ENCODE measurements around the gene R3HDML. TPM values are rescaled to one million over a fixed set of nuclear protein-coding genes. Genes with fewer than 3 reads are reported as not detected.

Gene R3HDML
- polyA plus RNA-seq, 2 donors: not detected

DNA sequence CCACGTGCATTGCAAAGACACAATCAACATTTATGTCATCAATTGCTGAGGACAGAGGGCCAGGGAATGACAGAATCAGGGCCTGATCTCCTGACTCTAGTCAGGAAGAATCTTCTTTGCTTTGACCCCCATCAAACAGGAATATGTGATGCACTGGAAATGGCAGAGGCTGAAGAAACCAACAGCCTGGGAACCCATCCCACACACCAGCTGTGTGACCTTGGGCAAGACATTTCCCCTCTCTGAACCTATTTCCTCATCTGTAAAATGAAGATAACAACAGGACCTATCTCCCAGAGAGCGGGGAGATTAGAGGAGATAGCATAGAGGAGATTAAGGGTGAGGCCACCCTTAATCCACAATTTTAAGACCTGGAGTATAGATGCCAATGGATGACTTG, 20.2 kb downstream of the R3HDML start:
- 42 to 58% methylated on average over 2 of the region's 2 CpGs for WGBS, 2 donors
- Histone ChIP-seq H3K27ac (ENCODE audit: low read depth in 2 of 2, low read length in 1 of 2) (no peak overlapping the region), H3K36me3 (ENCODE audit: control insufficient read depth in 2 of 2, insufficient read depth in 2 of 2, low read length in 1 of 2) (no peaks in the 10 kb centered on the region), H3K4me3 (ENCODE audit: low read depth in 1 of 2, low read length in 2 of 2) (no peak overlapping the region), H3K9me3 (ENCODE audit: control insufficient read depth in 2 of 2, insufficient read depth in 1 of 2, low read depth in 1 of 2, low read length in 1 of 2) (no peaks in the 10 kb centered on the region), H3K27me3 (ENCODE audit: control insufficient read depth in 1 of 2, insufficient read depth in 2 of 2, low read length in 2 of 2) (peaks cover 0 to 4% of the 10 kb centered on the region in 2 donors), H3K4me1 (ENCODE audit: control insufficient read depth in 2 of 2, insufficient read depth in 2 of 2, low read length in 1 of 2) (peaks cover 0 to 2% of the 10 kb centered on the region in 2 donors)

DNA sequence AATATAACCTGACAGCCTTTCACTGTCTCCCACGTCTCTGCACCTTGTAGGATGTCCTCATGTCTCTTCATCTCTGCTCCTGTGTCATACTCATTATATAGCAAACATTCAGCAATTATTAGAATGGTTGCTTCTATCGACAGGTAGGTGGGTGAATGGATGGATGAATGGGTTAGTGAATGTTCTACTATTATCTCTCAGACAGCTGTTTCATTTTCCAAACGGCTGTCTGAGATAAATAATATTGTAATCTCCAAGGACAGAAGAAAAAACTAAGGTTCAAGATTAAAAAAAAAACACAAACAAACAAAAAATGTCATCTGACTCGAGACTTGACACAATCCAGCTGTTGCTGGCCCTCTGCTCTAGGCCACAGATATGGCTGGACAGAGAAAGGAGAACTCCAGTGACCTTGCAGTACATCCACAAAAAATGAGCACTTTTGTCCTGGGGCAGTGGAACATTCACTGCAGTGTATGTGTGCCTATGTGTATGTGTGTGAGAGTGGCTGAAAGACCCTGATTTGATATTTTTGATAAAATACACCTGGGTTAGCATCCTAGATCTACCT, 20.8 kb downstream of the R3HDML start:
- no peaks in the 10 kb centered on the region for H3K36me3 ChIP-seq (ENCODE audit: control insufficient read depth in 2 of 2, insufficient read depth in 2 of 2, low read length in 1 of 2)
- H3K27me3 ChIP-seq (ENCODE audit: control insufficient read depth in 1 of 2, insufficient read depth in 2 of 2, low read length in 2 of 2): peaks cover 0 to 4% of the 10 kb centered on the region in 2 donors
- WGBS, 2 donors: 44 to 46% methylated on average over 4 of the region's 4 CpGs
- peaks cover 0 to 2% of the 10 kb centered on the region in 2 donors for H3K4me1 ChIP-seq (ENCODE audit: control insufficient read depth in 2 of 2, insufficient read depth in 2 of 2, low read length in 1 of 2)
- H3K4me3 ChIP-seq (ENCODE audit: low read depth in 1 of 2, low read length in 2 of 2): no peak overlapping the region
- no peak overlapping the region for H3K27ac ChIP-seq (ENCODE audit: low read depth in 2 of 2, low read length in 1 of 2)
- no peaks in the 10 kb centered on the region for H3K9me3 ChIP-seq (ENCODE audit: control insufficient read depth in 2 of 2, insufficient read depth in 1 of 2, low read depth in 1 of 2, low read length in 1 of 2)

DNA sequence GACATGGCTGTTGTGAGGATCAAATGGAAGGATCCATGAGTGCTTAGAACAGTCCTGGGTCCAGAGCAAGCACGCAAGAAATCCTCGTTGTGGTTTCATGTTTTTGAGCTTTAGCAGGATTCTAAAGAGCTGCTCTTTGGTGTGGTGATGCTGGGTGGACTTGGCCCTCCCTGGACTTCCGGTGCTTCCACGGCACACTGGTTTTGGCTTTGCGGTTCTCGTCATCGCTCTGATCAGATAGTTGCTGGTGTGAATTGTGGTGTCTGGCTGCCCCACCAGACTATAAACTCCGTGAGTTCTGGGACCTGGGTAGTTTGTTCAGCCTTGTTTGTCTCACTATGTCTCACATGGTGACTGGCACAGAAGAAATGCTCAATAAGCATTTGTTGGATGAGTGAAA, 21.9 kb downstream of the R3HDML start:
- peaks cover 0 to 4% of the 10 kb centered on the region in 2 donors for H3K27me3 ChIP-seq (ENCODE audit: control insufficient read depth in 1 of 2, insufficient read depth in 2 of 2, low read length in 2 of 2)
- WGBS, 2 donors: 75 to 92% methylated on average over 8 of the region's 8 CpGs
- H3K4me1 ChIP-seq (ENCODE audit: control insufficient read depth in 2 of 2, insufficient read depth in 2 of 2, low read length in 1 of 2): peaks cover 0 to 2% of the 10 kb centered on the region in 2 donors
- H3K4me3 ChIP-seq (ENCODE audit: low read depth in 1 of 2, low read length in 2 of 2): no peak overlapping the region
- H3K27ac ChIP-seq (ENCODE audit: low read depth in 2 of 2, low read length in 1 of 2): no peak overlapping the region
- no peaks in the 10 kb centered on the region for H3K9me3 ChIP-seq (ENCODE audit: control insufficient read depth in 2 of 2, insufficient read depth in 1 of 2, low read depth in 1 of 2, low read length in 1 of 2)
- no peaks in the 10 kb centered on the region for H3K36me3 ChIP-seq (ENCODE audit: control insufficient read depth in 2 of 2, insufficient read depth in 2 of 2, low read length in 1 of 2)

DNA sequence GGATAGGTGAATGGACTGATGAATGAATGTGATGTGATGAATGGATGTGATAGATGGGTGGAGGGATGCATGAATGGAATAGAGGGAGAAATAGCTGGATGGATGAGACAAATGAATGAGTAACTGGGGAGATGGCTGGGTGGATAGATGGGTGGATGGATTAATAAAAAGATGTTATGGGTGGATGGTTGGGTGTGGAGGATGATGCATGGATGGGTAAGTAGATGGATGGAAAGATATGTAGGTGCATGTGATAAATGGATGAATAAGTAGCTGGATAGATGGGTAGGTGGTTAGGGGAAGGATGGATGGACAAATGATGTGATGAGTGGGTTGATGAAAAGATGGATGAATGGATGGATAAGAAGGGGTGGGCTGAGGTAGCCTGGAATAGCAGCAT, 23.4 kb downstream of the R3HDML start:
- Histone ChIP-seq H3K9me3 (ENCODE audit: control insufficient read depth in 2 of 2, insufficient read depth in 1 of 2, low read depth in 1 of 2, low read length in 1 of 2) (no peaks in the 10 kb centered on the region), H3K36me3 (ENCODE audit: control insufficient read depth in 2 of 2, insufficient read depth in 2 of 2, low read length in 1 of 2) (no peaks in the 10 kb centered on the region), H3K27ac (ENCODE audit: low read depth in 2 of 2, low read length in 1 of 2) (no peak overlapping the region), H3K27me3 (ENCODE audit: control insufficient read depth in 1 of 2, insufficient read depth in 2 of 2, low read length in 2 of 2) (peaks cover 0 to 4% of the 10 kb centered on the region in 2 donors), H3K4me3 (ENCODE audit: low read depth in 1 of 2, low read length in 2 of 2) (no peak overlapping the region), H3K4me1 (ENCODE audit: control insufficient read depth in 2 of 2, insufficient read depth in 2 of 2, low read length in 1 of 2) (peaks cover 0 to 2% of the 10 kb centered on the region in 2 donors)

DNA sequence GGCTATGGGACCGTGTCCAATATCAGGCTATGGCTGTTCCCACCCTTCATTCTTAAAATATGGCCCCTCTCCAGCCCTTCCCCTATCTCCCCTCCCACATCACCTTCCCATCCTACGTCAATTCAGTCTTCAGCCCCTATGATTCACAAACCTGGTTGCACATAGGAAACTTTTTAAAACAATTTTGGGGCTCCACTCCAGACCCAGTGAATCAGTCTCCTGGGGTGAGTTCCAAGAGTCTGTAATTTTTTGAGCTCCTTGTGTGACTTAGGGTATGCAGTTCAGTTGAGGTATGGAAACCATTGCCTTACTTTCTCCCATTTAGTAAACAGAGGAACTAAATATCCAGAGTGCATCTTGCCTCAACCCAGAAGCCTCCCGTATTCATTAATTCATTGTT, 24.2 kb downstream of the R3HDML start:
- H3K27me3 ChIP-seq (ENCODE audit: control insufficient read depth in 1 of 2, insufficient read depth in 2 of 2, low read length in 2 of 2): peaks cover 0 to under 1% of the 10 kb centered on the region in 2 donors
- H3K4me1 ChIP-seq (ENCODE audit: control insufficient read depth in 2 of 2, insufficient read depth in 2 of 2, low read length in 1 of 2): no peaks in the 10 kb centered on the region
- H3K9me3 ChIP-seq (ENCODE audit: control insufficient read depth in 2 of 2, insufficient read depth in 1 of 2, low read depth in 1 of 2, low read length in 1 of 2): no peaks in the 10 kb centered on the region
- H3K27ac ChIP-seq (ENCODE audit: low read depth in 2 of 2, low read length in 1 of 2): no peak overlapping the region
- H3K36me3 ChIP-seq (ENCODE audit: control insufficient read depth in 2 of 2, insufficient read depth in 2 of 2, low read length in 1 of 2): no peaks in the 10 kb centered on the region
- no peak overlapping the region for H3K4me3 ChIP-seq (ENCODE audit: low read depth in 1 of 2, low read length in 2 of 2)
- WGBS, 2 donors: 53 to 58% methylated on average over 3 of the region's 3 CpGs

DNA sequence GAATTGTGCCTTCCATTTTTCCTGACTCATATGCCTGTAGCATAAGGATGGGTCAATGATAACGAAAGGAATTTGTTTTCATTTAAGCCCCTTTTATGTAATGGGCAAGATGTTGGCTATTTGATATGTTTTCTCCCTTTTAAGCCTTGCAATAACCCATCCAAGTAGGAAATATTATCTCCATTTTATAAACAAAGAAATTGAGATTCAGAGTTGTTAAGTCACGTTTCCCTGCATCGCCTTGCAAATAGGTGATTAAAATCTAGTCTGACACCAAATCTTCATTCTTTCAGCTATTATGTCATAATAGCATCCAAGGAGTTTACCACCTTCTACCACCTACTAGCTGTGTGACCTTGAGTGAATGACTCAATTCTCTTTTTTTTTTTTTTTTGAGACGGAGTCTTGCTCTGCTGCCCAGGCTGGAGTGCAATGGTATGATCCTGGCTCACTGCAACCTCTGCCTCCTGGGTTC, 25.7 kb downstream of the R3HDML start:
- 59 to 63% methylated on average over 4 of the region's 4 CpGs for WGBS, 2 donors
- Histone ChIP-seq H3K27ac (ENCODE audit: low read depth in 2 of 2, low read length in 1 of 2) (no peak overlapping the region), H3K36me3 (ENCODE audit: control insufficient read depth in 2 of 2, insufficient read depth in 2 of 2, low read length in 1 of 2) (no peaks in the 10 kb centered on the region), H3K4me3 (ENCODE audit: low read depth in 1 of 2, low read length in 2 of 2) (no peak overlapping the region), H3K27me3 (ENCODE audit: control insufficient read depth in 1 of 2, insufficient read depth in 2 of 2, low read length in 2 of 2) (no peaks in the 10 kb centered on the region), H3K9me3 (ENCODE audit: control insufficient read depth in 2 of 2, insufficient read depth in 1 of 2, low read depth in 1 of 2, low read length in 1 of 2) (no peaks in the 10 kb centered on the region), H3K4me1 (ENCODE audit: control insufficient read depth in 2 of 2, insufficient read depth in 2 of 2, low read length in 1 of 2) (no peaks in the 10 kb centered on the region)

DNA sequence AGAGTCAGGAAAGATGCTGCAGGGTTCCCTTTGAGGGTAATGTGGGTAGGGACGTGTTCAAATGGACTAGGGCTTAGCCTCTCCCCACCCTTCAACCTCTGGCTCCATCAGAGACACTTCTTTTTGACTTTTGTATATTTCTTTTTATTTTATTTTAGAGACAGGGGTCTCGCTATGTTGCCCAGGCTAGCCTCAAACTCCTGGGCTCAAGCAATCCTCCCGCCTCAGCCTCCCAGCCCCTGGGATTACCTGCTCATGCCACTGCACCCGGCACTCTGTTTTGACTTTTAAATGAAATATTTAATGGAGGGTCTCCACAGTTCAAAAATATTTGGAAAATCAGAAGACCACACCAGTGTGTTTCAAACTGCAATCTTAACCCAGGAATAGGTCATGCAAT, 27.2 kb downstream of the R3HDML start:
- Histone ChIP-seq H3K27ac (ENCODE audit: low read depth in 2 of 2, low read length in 1 of 2) (no peak overlapping the region), H3K27me3 (ENCODE audit: control insufficient read depth in 1 of 2, insufficient read depth in 2 of 2, low read length in 2 of 2) (no peaks in the 10 kb centered on the region), H3K4me3 (ENCODE audit: low read depth in 1 of 2, low read length in 2 of 2) (no peak overlapping the region), H3K4me1 (ENCODE audit: control insufficient read depth in 2 of 2, insufficient read depth in 2 of 2, low read length in 1 of 2) (no peaks in the 10 kb centered on the region), H3K36me3 (ENCODE audit: control insufficient read depth in 2 of 2, insufficient read depth in 2 of 2, low read length in 1 of 2) (no peaks in the 10 kb centered on the region), H3K9me3 (ENCODE audit: control insufficient read depth in 2 of 2, insufficient read depth in 1 of 2, low read depth in 1 of 2, low read length in 1 of 2) (no peaks in the 10 kb centered on the region)
- 77 to 86% methylated on average over 4 of the region's 4 CpGs for WGBS, 2 donors

DNA sequence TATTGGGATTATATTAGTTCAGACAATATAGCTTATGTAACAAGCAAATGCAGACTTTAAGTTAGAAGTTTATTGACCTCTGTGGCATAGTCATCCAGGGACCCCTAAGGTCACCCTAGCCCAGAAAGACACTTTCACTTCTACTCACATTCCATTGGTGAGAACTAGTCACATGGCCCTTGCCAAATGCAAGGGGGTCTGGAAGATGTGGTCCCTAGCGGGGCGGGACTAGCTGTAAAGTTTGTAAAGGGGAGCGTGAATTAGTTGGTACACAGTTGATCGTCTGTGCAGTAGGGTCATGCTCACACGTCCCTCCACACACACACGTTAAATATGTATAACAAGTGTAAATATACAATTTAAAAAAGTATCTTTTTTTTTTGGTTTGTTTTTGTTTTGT, 27.9 kb downstream of the R3HDML start:
- H3K4me1 ChIP-seq (ENCODE audit: control insufficient read depth in 2 of 2, insufficient read depth in 2 of 2, low read length in 1 of 2): no peaks in the 10 kb centered on the region
- no peak overlapping the region for H3K27ac ChIP-seq (ENCODE audit: low read depth in 2 of 2, low read length in 1 of 2)
- no peak overlapping the region for H3K4me3 ChIP-seq (ENCODE audit: low read depth in 1 of 2, low read length in 2 of 2)
- no peaks in the 10 kb centered on the region for H3K36me3 ChIP-seq (ENCODE audit: control insufficient read depth in 2 of 2, insufficient read depth in 2 of 2, low read length in 1 of 2)
- 88% methylated on average over 6 of the region's 6 CpGs for WGBS, 2 donors
- no peaks in the 10 kb centered on the region for H3K9me3 ChIP-seq (ENCODE audit: control insufficient read depth in 2 of 2, insufficient read depth in 1 of 2, low read depth in 1 of 2, low read length in 1 of 2)
- H3K27me3 ChIP-seq (ENCODE audit: control insufficient read depth in 1 of 2, insufficient read depth in 2 of 2, low read length in 2 of 2): no peaks in the 10 kb centered on the region

DNA sequence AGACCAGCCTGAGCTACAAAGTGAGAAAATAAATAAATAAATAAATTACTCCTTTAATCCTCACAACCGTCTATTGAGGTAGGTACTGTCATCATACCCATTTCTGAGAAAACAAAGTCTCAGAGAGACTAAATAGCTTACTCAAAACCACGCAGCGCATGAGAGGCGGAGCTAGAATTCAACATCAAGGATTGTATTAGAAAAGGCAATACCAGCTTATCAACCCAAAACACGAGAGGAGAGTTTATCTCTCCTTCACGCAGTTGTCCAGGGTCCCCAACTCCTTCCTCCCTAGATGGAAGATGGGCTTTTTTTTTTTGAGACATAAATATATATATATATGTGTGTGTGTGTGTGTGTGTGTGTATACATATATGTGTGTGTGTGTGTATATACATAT, 30.9 kb downstream of the R3HDML start:
- no peak overlapping the region for H3K27ac ChIP-seq (ENCODE audit: low read depth in 2 of 2, low read length in 1 of 2)
- 91 to 93% methylated on average over 6 of the region's 6 CpGs for WGBS, 2 donors
- H3K27me3 ChIP-seq (ENCODE audit: control insufficient read depth in 1 of 2, insufficient read depth in 2 of 2, low read length in 2 of 2): no peaks in the 10 kb centered on the region
- no peaks in the 10 kb centered on the region for H3K9me3 ChIP-seq (ENCODE audit: control insufficient read depth in 2 of 2, insufficient read depth in 1 of 2, low read depth in 1 of 2, low read length in 1 of 2)
- no peak overlapping the region for H3K4me3 ChIP-seq (ENCODE audit: low read depth in 1 of 2, low read length in 2 of 2)
- no peaks in the 10 kb centered on the region for H3K36me3 ChIP-seq (ENCODE audit: control insufficient read depth in 2 of 2, insufficient read depth in 2 of 2, low read length in 1 of 2)
- H3K4me1 ChIP-seq (ENCODE audit: control insufficient read depth in 2 of 2, insufficient read depth in 2 of 2, low read length in 1 of 2): no peaks in the 10 kb centered on the region

DNA sequence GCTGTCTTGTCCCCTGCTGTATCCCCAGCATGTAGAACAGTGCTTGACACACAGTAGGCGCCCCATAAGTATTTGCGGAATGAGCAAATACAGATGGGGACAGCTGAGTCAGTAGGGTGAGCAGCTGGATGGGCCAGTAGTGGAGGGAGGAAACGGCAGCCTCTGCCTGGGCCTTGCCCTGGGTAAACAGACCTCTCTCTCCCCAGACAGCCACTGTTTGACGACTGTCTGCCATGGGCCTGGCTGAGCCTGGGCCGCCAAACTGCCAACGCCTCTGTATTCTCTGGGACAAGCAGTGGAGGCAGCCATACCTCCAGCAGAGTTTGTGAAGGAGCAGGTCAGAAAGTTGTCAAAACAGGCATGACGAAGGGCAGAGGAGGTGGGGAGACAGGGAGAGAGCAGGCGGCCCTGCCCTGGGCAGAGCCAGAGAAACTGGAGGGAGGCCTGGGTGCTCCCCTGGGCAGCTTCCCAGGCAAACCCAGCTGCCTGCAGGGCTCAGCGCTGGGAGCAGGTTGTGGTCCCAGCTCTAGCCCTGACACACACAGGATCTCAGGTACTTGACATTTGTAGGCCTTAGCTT, 33.9 kb downstream of the R3HDML start:
- no peaks in the 10 kb centered on the region for H3K36me3 ChIP-seq (ENCODE audit: control insufficient read depth in 2 of 2, insufficient read depth in 2 of 2, low read length in 1 of 2)
- 49 to 64% methylated on average over 9 of the region's 9 CpGs for WGBS, 2 donors

More for the DNA sequence above, 33.9 kb downstream of the R3HDML start:
- Histone ChIP-seq H3K4me3 (ENCODE audit: low read depth in 1 of 2, low read length in 2 of 2) (no peak overlapping the region), H3K9me3 (ENCODE audit: control insufficient read depth in 2 of 2, insufficient read depth in 1 of 2, low read depth in 1 of 2, low read length in 1 of 2) (no peaks in the 10 kb centered on the region), H3K27ac (ENCODE audit: low read depth in 2 of 2, low read length in 1 of 2) (no peak overlapping the region), H3K4me1 (ENCODE audit: control insufficient read depth in 2 of 2, insufficient read depth in 2 of 2, low read length in 1 of 2) (no peaks in the 10 kb centered on the region), H3K27me3 (ENCODE audit: control insufficient read depth in 1 of 2, insufficient read depth in 2 of 2, low read length in 2 of 2) (no peaks in the 10 kb centered on the region)

Measured in esophagus (tissue), 2 donors.